B cell (primary cell): ENCODE measurements around the gene SOX6.

Experiments used
- CTCF ChIP-seq: fragments of 200-600 bp; IDR thresholded peaks from one replicate; pipeline ENCODE4 v1.8.0; 2022; ENCODE audit warnings: antibody characterized with exemption, mild to moderate bottlenecking
- EZH2 ChIP-seq: IDR thresholded peaks from 2 replicates; pipeline ENCODE4 v1.6.1; 2012; ENCODE audit warnings: borderline replicate concordance, low read depth, mild to moderate bottlenecking, moderate library complexity, low read length; ENCODE audit not compliant: insufficient read depth, poor library complexity, severe bottlenecking

GRCh38 chr11:16265022-16265421 lies 91.3 kb downstream of the SOX6 start:
- TF ChIP-seq CTCF (no peak), EZH2 (no peak)
